WTC11 (cell line): ENCODE data around the gene RAB1B. TPM values are rescaled to one million over a fixed set of nuclear protein-coding genes. Genes with fewer than 3 reads are reported as not detected.

Source experiments
- ATAC-seq: fragments of 200-7000 bp; cut with Tn5 transposase; 2 replicates; pipeline ENCODE4 v1.10.0; 2021; ENCODE audit warnings: mild to moderate bottlenecking, moderate library complexity
- CTCF ChIA-PET: fragments of 300-600 bp; sonication (Branson Sonifier 250); formaldehyde crosslinking; loops from one replicate; lab custom pipeline; 2021; ENCODE audit warnings: antibody characterized with exemption; lab: Charles Lee
- POLR2A ChIA-PET: fragments of 350-600 bp; sonication (Branson Sonifier 250); formaldehyde crosslinking; loops from one replicate; lab custom pipeline; 2021; ENCODE audit warnings: antibody characterized with exemption; lab: Charles Lee
- DNase-seq: peaks from one replicate; pipeline ENCODE4 v3.0.0; 2021; ENCODE audit warnings: low spot score
- H3K27ac Mint-ChIP-seq: 2 replicates; pipeline ENCODE4 v1.8.0; 2021; ENCODE audit warnings: mixed read lengths
- H3K27me3 Mint-ChIP-seq: 2 replicates; pipeline ENCODE4 v1.8.0; 2021; ENCODE audit warnings: low read depth, mild to moderate bottlenecking, moderate library complexity, mixed read lengths
- H3K36me3 Mint-ChIP-seq: 2 replicates; pipeline ENCODE4 v1.8.0; 2021; ENCODE audit warnings: mixed read lengths
- H3K4me1 Mint-ChIP-seq: 2 replicates; pipeline ENCODE4 v1.8.0; 2022; ENCODE audit warnings: mixed read lengths
- H3K4me3 Mint-ChIP-seq: 2 replicates; pipeline ENCODE4 v1.8.0; 2021; ENCODE audit warnings: mild to moderate bottlenecking, moderate library complexity, mixed read lengths
- H3K9me3 Mint-ChIP-seq: 2 replicates; pipeline ENCODE4 v1.8.0; 2021; ENCODE audit warnings: mixed read lengths
- AR ChIP-seq: fragments of 250-450 bp; sonication (Bioruptor Pico); IDR thresholded peaks from 2 replicates; pipeline ENCODE4 v1.9.0; 2021; ENCODE audit warnings: mild to moderate bottlenecking
- CREB1 ChIP-seq: sonication (generic); formaldehyde crosslinking; IDR thresholded peaks from 2 replicates; pipeline ENCODE4 v1.8.0; 2023; ENCODE audit warnings: mild to moderate bottlenecking, missing genetic modification reagents
- E2F4 ChIP-seq: sonication (generic); formaldehyde crosslinking; IDR thresholded peaks from 2 replicates; pipeline ENCODE4 v1.8.1; 2022; ENCODE audit warnings: low read depth, mild to moderate bottlenecking, moderate library complexity, missing genetic modification reagents, borderline replicate concordance
- EMX1 ChIP-seq: fragments of 250-450 bp; sonication (Bioruptor Pico); IDR thresholded peaks from 2 replicates; pipeline ENCODE4 v1.8.0; 2021; ENCODE audit warnings: mild to moderate bottlenecking
- ESRRA ChIP-seq: sonication (generic); formaldehyde crosslinking; IDR thresholded peaks from 2 replicates; pipeline ENCODE4 v1.8.1; 2022; ENCODE audit warnings: mild to moderate bottlenecking, missing genetic modification reagents, borderline replicate concordance
- JAZF1 ChIP-seq: fragments of 250-450 bp; sonication (Bioruptor Pico); IDR thresholded peaks from 2 replicates; pipeline ENCODE4 v1.9.0; 2021; ENCODE audit warnings: moderate library complexity, mild to moderate bottlenecking, inconsistent platforms
- MLX ChIP-seq: sonication (generic); formaldehyde crosslinking; IDR thresholded peaks from 2 replicates; pipeline ENCODE4 v1.8.1; 2023; ENCODE audit warnings: mild to moderate bottlenecking, missing genetic modification reagents, moderate library complexity
- PRDM15 ChIP-seq: sonication (generic); formaldehyde crosslinking; IDR thresholded peaks from 2 replicates; pipeline ENCODE4 v1.8.0; 2022; ENCODE audit warnings: missing genetic modification reagents
- PRRX2 ChIP-seq: fragments of 250-450 bp; sonication (Bioruptor Pico); IDR thresholded peaks from 2 replicates; pipeline ENCODE4 v1.8.0; 2021; ENCODE audit warnings: mild to moderate bottlenecking
- SMAD3 ChIP-seq: sonication (generic); formaldehyde crosslinking; IDR thresholded peaks from 2 replicates; pipeline ENCODE4 v1.8.0; 2022; ENCODE audit warnings: missing genetic modification reagents, mild to moderate bottlenecking, borderline replicate concordance
- USF1 ChIP-seq: sonication (generic); formaldehyde crosslinking; IDR thresholded peaks from 2 replicates; pipeline ENCODE4 v1.8.0; 2022; ENCODE audit warnings: mild to moderate bottlenecking, missing genetic modification reagents
- ZNF671 ChIP-seq: fragments of 250-450 bp; sonication (Bioruptor Pico); IDR thresholded peaks from 2 replicates; pipeline ENCODE4 v1.8.0; 2021; ENCODE audit warnings: mild to moderate bottlenecking
- ZSCAN18 ChIP-seq: fragments of 250-450 bp; sonication (Bioruptor Pico); IDR thresholded peaks from 2 replicates; pipeline ENCODE4 v2.1.2; 2022; ENCODE audit warnings: mild to moderate bottlenecking, moderate library complexity
- total RNA-seq: library from RNA; stranded (reverse); gene quantifications from 3 replicates; pipeline ENCODE4 v1.2.3, GENCODE V29; 2021

The RAB1B gene
- total RNA-seq, 1 experiment from 2014 or later: 125 TPM

- no peak for TF ChIP-seq JAZF1 (CRISPR knock-in tag)
- TF ChIP-seq PRDM15 (CRISPR knock-in tag): no peak
- TF ChIP-seq MLX (CRISPR knock-in tag): no peak
- TF ChIP-seq PRRX2 (CRISPR knock-in tag): no peak
- no peak for TF ChIP-seq CREB1
- no peak for TF ChIP-seq SMAD3 (CRISPR knock-in tag)
- no peak for TF ChIP-seq AR (CRISPR knock-in tag)
Observed at GRCh38 chr11:66286699-66287098, 18.3 kb downstream of the RAB1B start (continued).

GRCh38 chr11:66287211-66287888, 18.9 kb downstream of the RAB1B start:
- ChIA-PET CTCF (interaction anchor here (0.8 to 1.4 kb wide), 2 partner anchors 22 to 65 kb away, joined by 3 read pairs; no protein-coding TSS in a partner anchor), POLR2A (no interaction called here)
- DNase-seq (no peak), ATAC-seq (no peak)
- Mint-ChIP-seq H3K4me3 (peak overlapping the region; percentile 96), H3K27ac (no peak overlapping the region), H3K9me3 (no peaks in the 10 kb centered on the region), H3K4me1 (peaks cover 23% of the 10 kb centered on the region), H3K36me3 (no peaks in the 10 kb centered on the region), H3K27me3 (peaks cover 23% of the 10 kb centered on the region)
- no peak for TF ChIP-seq ESRRA (CRISPR knock-in tag)
- TF ChIP-seq ZNF671: no peak
- TF ChIP-seq USF1 (CRISPR knock-in tag): no peak
- no peak for TF ChIP-seq EMX1 (CRISPR knock-in tag)
- no peak for TF ChIP-seq E2F4 (CRISPR knock-in tag)
- no peak for TF ChIP-seq ZSCAN18
